HG03439 (cell line): ENCODE data around the gene PROCA1.
"Not testable (repeated sequence)": the region's sequence is repeated elsewhere in the genome, so short reads cannot be mapped to it uniquely, and the experiment has no call there.

ENCODE experiments used
- ATAC-seq: cut with Tn5 transposase; IDR thresholded peaks from one replicate; pipeline ENCODE4 v1.9.1; 2021; ENCODE audit warnings: mild to moderate bottlenecking, moderate library complexity; ENCODE audit not compliant: unreplicated experiment

The PROCA1 gene

GRCh38 chr17:28682655-28683054 is 29.0 kb downstream of the PROCA1 start:
- no peak for ATAC-seq

GRCh38 chr17:28675980-28676379 is 35.7 kb downstream of the PROCA1 start:
- ATAC-seq, result no peak

- ATAC-seq, result no peak
Measured at GRCh38 chr17:28675490-28675889, 36.2 kb downstream of the PROCA1 start.

GRCh38 chr17:28669918-28670317 is 41.8 kb downstream of the PROCA1 start:
- ATAC-seq, result no peak

- no peak for ATAC-seq
Measured at GRCh38 chr17:28667870-28668269, 43.8 kb downstream of the PROCA1 start.

GRCh38 chr17:28665994-28666393 is 45.7 kb downstream of the PROCA1 start:
- no peak for ATAC-seq

- no peak for ATAC-seq
Measured at GRCh38 chr17:28663723-28664122, 48.0 kb downstream of the PROCA1 start.

- ATAC-seq, result no peak
Measured at GRCh38 chr17:28662527-28662829, 49.2 kb downstream of the PROCA1 start.

- peak; percentile 91 for ATAC-seq
Measured at GRCh38 chr17:28661635-28662526, 49.8 kb downstream of the PROCA1 start, which contains the start of the genes SDF2 and SUPT6H. Gene SDF2, minus strand, starts transcription at chr17:28661906. Its CDS starts 30 bp downstream, at chr17:28661876. Gene SUPT6H, plus strand, starts transcription at chr17:28662205. Its CDS starts 11,197 bp downstream, at chr17:28673402.

GRCh38 chr17:28659497-28659881 is 52.2 kb downstream of the PROCA1 start:
- not testable (repeated sequence) for ATAC-seq

- not testable (repeated sequence) for ATAC-seq
Measured at GRCh38 chr17:28658766-28659496, 52.8 kb downstream of the PROCA1 start.

- not testable (repeated sequence) for ATAC-seq
Measured at GRCh38 chr17:28658342-28658741, 53.3 kb downstream of the PROCA1 start.

- no peak for ATAC-seq
Measured at GRCh38 chr17:28657756-28658155, 53.9 kb downstream of the PROCA1 start.

GRCh38 chr17:28655160-28655559 is 56.5 kb downstream of the PROCA1 start:
- ATAC-seq, result no peak
